ENCODE results near the gene CAMTA1. TPM values are rescaled to one million over a fixed set of nuclear protein-coding genes. Genes with fewer than 3 reads are reported as not detected.

CAMTA1 gene
- total RNA-seq, 1 experiment from 2014 or later: 69.0 TPM

DNA sequence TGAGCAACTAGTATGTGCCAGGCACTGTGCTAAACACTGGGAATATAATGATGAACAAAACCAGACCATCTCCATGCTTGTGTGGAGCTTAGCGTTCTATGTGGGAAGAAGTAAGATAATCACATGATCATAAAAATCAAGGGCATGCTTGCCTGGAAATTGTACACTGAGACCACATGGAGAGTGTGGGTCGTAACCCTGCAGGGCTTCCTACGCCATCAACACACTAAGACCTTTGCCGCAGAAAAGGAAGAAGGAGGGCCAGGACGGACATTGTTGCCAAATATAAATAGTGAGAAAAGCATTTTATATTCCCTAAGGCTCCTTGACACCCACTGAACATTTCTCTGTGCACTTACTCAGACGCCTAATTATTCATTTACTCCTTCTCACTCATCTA is 597.7 kb downstream of the CAMTA1 start:
- no peak for DNase-seq (ENCODE audit: low read depth)

- no peak for DNase-seq (ENCODE audit: low read depth)
These were observed 598.6 kb downstream of the CAMTA1 start for GRCh38 chr1:7383671-7384520.

- DNase-seq (ENCODE audit: low read depth): no peak
These were observed 599.4 kb downstream of the CAMTA1 start for GRCh38 chr1:7384679-7385078.

- no peak for DNase-seq (ENCODE audit: low read depth)
These were observed 600.4 kb downstream of the CAMTA1 start for GRCh38 chr1:7385471-7386225.

DNA sequence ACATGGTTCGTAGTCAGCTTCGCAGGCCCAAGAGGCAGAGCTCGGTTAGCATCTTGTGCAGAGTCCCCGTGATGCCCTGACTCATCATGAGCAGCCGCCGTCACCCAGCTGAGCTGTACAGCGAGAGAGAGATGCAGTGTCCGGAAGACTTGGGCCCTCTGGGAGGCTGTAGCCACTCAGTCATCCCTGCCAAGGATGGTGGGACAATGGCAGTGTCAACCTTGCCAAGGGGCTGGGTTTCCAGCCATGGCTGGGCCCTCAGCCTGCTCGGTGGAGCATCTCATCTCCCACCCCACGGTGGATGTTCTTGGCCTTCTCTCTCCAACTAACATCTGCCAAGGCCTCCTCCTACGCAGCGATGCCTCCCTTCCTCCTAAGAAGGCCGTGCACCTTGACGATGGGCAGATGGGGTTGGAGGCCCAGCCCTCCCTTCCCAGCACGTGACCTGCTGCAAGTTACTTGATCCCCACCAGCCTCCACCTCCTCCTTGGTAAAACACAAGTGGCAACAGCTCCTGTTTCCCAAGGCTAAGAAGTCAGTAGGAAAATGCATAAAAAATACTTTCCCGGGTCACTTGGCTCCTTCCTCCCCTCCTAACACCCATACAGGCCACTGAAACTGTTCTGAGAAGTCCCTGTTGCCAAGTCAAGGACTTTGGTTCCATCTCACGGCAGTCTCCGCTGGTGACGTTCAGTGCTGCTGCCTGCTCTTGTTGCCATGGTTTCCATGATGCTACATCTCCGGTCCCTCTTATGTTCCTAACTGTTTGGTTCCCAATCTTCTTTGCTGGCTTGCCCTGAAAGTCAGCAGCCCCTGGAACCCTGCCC is 601.2 kb downstream of the CAMTA1 start:
- DNase-seq (ENCODE audit: low read depth): no peak

GRCh38 chr1:7387053-7387927 is 602.0 kb downstream of the CAMTA1 start:
- no peak for DNase-seq (ENCODE audit: low read depth)

- DNase-seq (ENCODE audit: low read depth): peak; percentile 45
These were observed 602.9 kb downstream of the CAMTA1 start for GRCh38 chr1:7388141-7388487.

DNA sequence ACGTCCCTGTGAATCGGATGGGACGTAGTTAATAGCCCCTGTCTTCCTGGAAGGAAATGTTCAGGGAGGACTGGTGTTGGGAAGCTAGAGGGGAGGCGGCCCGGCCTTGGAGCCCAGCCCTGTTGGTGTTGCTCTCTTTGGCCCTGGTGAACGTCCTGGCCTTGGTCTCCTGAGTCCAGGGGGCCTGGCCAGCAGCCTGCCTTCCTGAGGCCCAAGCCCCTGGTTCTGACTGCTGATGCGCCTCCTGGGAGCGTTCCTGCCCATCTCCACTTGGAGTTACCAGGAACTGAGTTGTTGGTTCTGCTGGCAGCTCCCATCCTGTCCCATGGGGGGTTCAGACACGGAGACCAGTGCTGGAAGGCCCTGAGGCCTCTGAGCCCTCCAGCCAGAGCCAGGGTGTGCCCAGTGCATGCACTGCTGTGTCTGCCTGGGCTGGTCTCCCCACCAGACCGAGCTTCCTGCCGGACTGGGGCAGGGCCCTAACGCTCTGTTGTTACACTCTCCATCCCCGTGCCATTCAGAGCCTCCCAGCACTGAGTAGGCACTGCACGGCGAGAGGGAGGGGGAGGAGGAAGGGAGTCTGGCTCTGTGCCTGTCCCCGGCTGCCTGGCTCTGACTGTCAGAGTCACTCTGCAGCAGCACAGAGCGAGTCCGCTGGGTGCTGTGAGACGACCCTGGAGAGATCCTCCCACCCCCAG is 603.4 kb downstream of the CAMTA1 start:
- peak; percentile 59 for DNase-seq (ENCODE audit: low read depth)

- peak; percentile 77 for DNase-seq (ENCODE audit: low read depth)
These were observed 604.1 kb downstream of the CAMTA1 start for GRCh38 chr1:7389201-7389905.

DNA sequence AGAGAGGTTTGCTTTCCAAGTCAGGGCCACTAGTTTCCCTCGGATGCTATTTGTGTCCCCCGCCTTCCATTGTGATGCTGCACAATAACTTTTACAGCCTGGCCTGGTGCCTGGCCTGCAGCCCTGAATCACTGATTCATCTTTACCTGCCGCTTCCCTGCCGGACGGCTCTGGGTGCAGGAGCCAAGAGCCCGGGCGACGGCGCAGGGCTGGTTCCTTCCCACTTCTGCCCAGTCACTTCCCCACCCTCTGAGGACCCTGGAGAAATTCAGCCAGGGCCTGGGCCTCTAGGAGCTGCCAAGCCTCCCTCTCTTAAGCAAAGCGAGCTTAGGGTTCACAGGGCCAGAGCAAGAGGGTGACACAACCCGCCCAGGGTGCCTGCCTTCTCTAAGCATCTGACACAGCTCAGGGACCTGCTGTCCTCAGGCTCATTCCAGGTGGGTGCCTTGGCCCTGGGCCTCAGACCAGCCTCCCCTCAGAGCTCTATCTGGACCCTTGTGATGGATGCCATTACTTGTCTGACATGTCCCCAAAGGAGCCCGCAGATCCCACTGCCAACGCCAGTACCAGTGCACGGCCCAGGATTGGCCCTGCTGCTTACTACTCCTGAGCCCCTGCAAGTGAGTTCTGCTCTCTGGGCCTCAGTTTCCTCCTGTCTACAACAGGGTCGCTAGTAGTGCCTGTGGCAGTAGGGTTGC is 604.8 kb downstream of the CAMTA1 start:
- no peak for DNase-seq (ENCODE audit: low read depth)

- no peak for DNase-seq (ENCODE audit: low read depth)
These were observed 605.3 kb downstream of the CAMTA1 start for GRCh38 chr1:7390604-7391000.

- peak; percentile 25 for DNase-seq (ENCODE audit: low read depth)
These were observed 607.9 kb downstream of the CAMTA1 start for GRCh38 chr1:7393136-7393535.

GRCh38 chr1:7395251-7395650 is 610.0 kb downstream of the CAMTA1 start:
- DNase-seq (ENCODE audit: low read depth): no peak

DNA sequence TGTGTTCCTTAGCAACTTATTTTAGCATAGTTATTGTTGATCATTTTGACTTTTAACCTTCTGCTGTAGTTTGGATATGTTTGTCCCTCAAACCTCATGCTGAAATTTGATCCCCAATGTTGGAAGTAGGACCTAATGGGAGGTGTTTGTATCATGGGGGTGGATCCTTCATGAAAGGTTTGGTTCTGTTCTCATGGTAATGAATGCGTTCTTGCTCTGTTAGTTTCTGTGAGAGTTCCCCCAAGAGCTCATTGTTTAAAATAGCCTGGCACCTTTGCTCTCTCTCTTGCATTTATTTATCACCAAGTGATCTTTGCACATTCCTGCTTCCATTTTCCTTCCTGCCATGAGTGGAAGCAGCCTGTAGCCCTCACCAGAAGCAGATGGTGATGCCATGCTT is 613.7 kb downstream of the CAMTA1 start:
- DNase-seq (ENCODE audit: low read depth): no peak

- no peak for DNase-seq (ENCODE audit: low read depth)
These were observed 614.4 kb downstream of the CAMTA1 start for GRCh38 chr1:7399514-7400125.

GRCh38 chr1:7400566-7400965 is 615.3 kb downstream of the CAMTA1 start:
- no peak for DNase-seq (ENCODE audit: low read depth)

DNA sequence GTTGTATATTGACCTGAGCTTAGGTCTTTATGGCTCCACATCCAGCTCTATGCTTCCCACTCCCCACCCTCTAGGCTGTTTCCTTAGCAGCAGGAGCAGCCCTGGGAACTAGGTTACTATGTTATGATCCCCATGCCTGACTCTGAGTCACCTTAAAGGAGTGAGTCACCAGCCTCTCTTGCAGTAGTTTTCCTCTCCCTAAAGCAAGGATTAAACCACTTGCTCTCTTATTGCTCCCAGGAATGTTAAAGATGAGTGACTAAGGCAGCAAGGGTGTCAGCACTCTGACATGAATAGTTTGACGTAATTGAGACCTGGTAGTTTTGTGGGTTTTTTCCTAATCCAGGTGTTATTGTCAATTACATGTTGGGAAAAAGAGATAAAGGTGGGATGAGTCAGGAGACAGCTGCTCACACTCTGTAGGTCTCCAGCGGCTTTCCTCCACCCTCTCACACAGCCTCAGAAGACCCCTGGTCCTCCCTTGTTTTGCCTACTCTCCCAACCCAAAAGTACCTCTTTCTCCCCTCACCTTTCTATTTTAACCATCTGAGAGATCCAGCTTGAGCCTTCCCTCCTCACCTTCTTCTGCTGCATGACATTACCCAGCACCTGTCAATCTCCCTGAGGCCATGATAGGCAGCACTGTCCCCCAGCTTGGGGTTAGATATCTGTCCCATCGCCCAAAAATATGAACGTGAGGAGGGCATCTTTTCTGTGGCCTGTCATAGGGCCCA is 616.7 kb downstream of the CAMTA1 start:
- DNase-seq (ENCODE audit: low read depth): peak; percentile 99

DNA sequence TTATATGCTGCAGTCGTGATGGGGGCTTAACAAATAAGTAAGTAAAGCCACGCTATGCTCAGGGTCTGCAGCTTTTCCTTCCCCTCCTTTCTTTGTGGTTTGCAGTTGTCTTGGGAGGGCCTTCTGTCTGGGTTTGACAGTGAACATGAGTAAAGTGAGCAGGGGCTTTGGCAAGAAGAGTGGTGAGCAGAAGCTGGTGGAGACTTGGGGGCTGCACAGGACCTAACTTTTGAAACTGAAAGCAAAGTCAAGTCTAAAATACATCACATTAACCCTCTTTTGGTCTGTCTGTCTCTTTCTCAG is 617.2 kb downstream of the CAMTA1 start:
- DNase-seq (ENCODE audit: low read depth): no peak

All from LHCN-M2 (cell line).